Fibroblast of lung (primary cell): Measurements from ENCODE around the gene TMPRSS11A. TPM values are rescaled to one million over a fixed set of nuclear protein-coding genes. Genes with fewer than 3 reads are reported as not detected.

Experiments used
- DNase-seq, 2 donors: peaks; one replicate each; pipeline versions ENCODE4 v3.0.0 to v3.0.0-alpha.2; 2010; ENCODE audit warnings: low read depth in 2 of 2
- H2AFZ ChIP-seq: 2 replicates; pipeline ENCODE4 v1.5.1; 2012; ENCODE audit warnings: low read length, control low read depth, inconsistent platforms
- H3K27ac ChIP-seq: 2 replicates; pipeline ENCODE4 v1.5.1; 2011; ENCODE audit warnings: low read length, control low read depth; ENCODE audit not compliant: insufficient read depth
- H3K27me3 ChIP-seq: 2 replicates; pipeline ENCODE4 v1.5.1; 2011; ENCODE audit warnings: mild to moderate bottlenecking, low read length; ENCODE audit not compliant: control insufficient read depth, insufficient read depth
- H3K36me3 ChIP-seq: 2 replicates; pipeline ENCODE4 v1.5.1; 2011; ENCODE audit warnings: low read length; ENCODE audit not compliant: control insufficient read depth, insufficient read depth
- H3K4me1 ChIP-seq: 2 replicates; pipeline ENCODE4 v1.5.1; 2011; ENCODE audit warnings: low read length; ENCODE audit not compliant: control insufficient read depth, insufficient read depth; ENCODE audit errors: extremely low read depth
- H3K4me2 ChIP-seq: 2 replicates; pipeline ENCODE4 v1.5.1; 2011; ENCODE audit warnings: low read length, control low read depth; ENCODE audit not compliant: insufficient read depth; ENCODE audit errors: extremely low read depth
- H3K4me3 ChIP-seq, 4 experiments: fragments of 200-600 bp in 1 of 4; sonication (generic) in 1 of 4; replicated peaks in 1 of 4; 2 replicates each; pipeline ENCODE4 v1.5.1; 2011 to 2016; ENCODE audit warnings: low read length in 4 of 4, low read depth in 3 of 4, mild to moderate bottlenecking in 3 of 4, control low read depth in 2 of 4, inconsistent platforms in 1 of 4, mixed read lengths in 1 of 4; ENCODE audit not compliant: insufficient read depth in 1 of 4; ENCODE audit errors: control extremely low read depth in 1 of 4
- H3K79me2 ChIP-seq: 2 replicates; pipeline ENCODE4 v1.5.1; 2012; ENCODE audit warnings: mild to moderate bottlenecking, low read length, inconsistent platforms; ENCODE audit not compliant: control insufficient read depth, insufficient read depth
- H3K9ac ChIP-seq: 2 replicates; pipeline ENCODE4 v1.5.1; 2011; ENCODE audit warnings: mild to moderate bottlenecking, low read length, control low read depth; ENCODE audit not compliant: insufficient read depth
- H3K9me3 ChIP-seq: 2 replicates; pipeline ENCODE4 v1.5.1; 2012; ENCODE audit warnings: low read depth, low read length; ENCODE audit not compliant: control insufficient read depth, insufficient read depth
- H4K20me1 ChIP-seq: 2 replicates; pipeline ENCODE4 v1.5.1; 2011; ENCODE audit warnings: low read length; ENCODE audit not compliant: control insufficient read depth, insufficient read depth; ENCODE audit errors: extremely low read depth
- CTCF ChIP-seq, 2 donors: IDR thresholded peaks in 1 of 2; conservative IDR thresholded peaks in 1 of 2; 1 replicate in 1 of 2; 2 replicates in 1 of 2; pipeline ENCODE4 v1.5.1; 2011 to 2012; ENCODE audit warnings: low read length in 2 of 2, control low read depth in 1 of 2, inconsistent platforms in 1 of 2, low read depth in 1 of 2, mild to moderate bottlenecking in 1 of 2
- EZH2 ChIP-seq: IDR thresholded peaks from 2 replicates; pipeline ENCODE4 v1.5.1; 2012; ENCODE audit warnings: low read length, control low read depth, mild to moderate bottlenecking; ENCODE audit errors: missing control alignments
- polyA plus RNA-seq, 2 donors: library from polyadenylated mRNA; depleted of rRNA in 1 of 2; stranded (reverse) in 1 of 2; unstranded in 1 of 2; fragments of >200 nt; gene quantifications; 2 replicates each; pipeline ENCODE4 v1.2.1, GENCODE V29; 2011 to 2012; ENCODE audit warnings: missing spikeins in 1 of 2
- total RNA-seq: library from RNA; depleted of rRNA; stranded (reverse); fragments of >200 nt; gene quantifications from 2 replicates; pipeline ENCODE4 v1.2.1, GENCODE V29; 2014

Gene TMPRSS11A
- total and polyA plus RNA-seq, 2 donors (not counting 1 experiment from before 2014, with no cell fraction given), result not detected

- TF ChIP-seq CTCF (conservative IDR thresholded peaks at IDR 0.05 in 1 of 2, IDR thresholded peaks at IDR 0.05 in 1 of 2; ENCODE audit: low read depth in 1 of 2, low read length in 2 of 2) (no peak), EZH2 (no peak)
- Histone ChIP-seq H4K20me1 (no peaks in the 10 kb centered on the region), H3K9me3 (no peaks in the 10 kb centered on the region), H2AFZ (no peak overlapping the region), H3K4me3 (no peak overlapping the region), H3K4me2 (no peak overlapping the region), H3K27me3 (no peaks in the 10 kb centered on the region), H3K36me3 (no peaks in the 10 kb centered on the region), H3K79me2 (no peaks in the 10 kb centered on the region), H3K27ac (no peak overlapping the region), H3K4me1 (no peaks in the 10 kb centered on the region), H3K9ac (no peak overlapping the region)
- DNase-seq, result peak in 1 of 2 donors; percentile 74
Observed at GRCh38 chr4:67933038-67933437, 30.3 kb downstream of the TMPRSS11A start.

GRCh38 chr4:67931256-67931655 is 32.0 kb downstream of the TMPRSS11A start:
- Histone ChIP-seq H3K4me2 (no peak overlapping the region), H4K20me1 (no peaks in the 10 kb centered on the region), H2AFZ (no peak overlapping the region), H3K79me2 (no peaks in the 10 kb centered on the region), H3K4me3 (no peak overlapping the region), H3K27ac (no peak overlapping the region), H3K9me3 (no peaks in the 10 kb centered on the region), H3K36me3 (no peaks in the 10 kb centered on the region), H3K4me1 (no peaks in the 10 kb centered on the region), H3K9ac (no peak overlapping the region), H3K27me3 (no peaks in the 10 kb centered on the region)
- DNase-seq, result no peak
- TF ChIP-seq EZH2 (no peak), CTCF (conservative IDR thresholded peaks at IDR 0.05 in 1 of 2, IDR thresholded peaks at IDR 0.05 in 1 of 2; ENCODE audit: low read depth in 1 of 2, low read length in 2 of 2) (no peak)

GRCh38 chr4:67929426-67929825 is 33.9 kb downstream of the TMPRSS11A start:
- TF ChIP-seq CTCF (conservative IDR thresholded peaks at IDR 0.05 in 1 of 2, IDR thresholded peaks at IDR 0.05 in 1 of 2; ENCODE audit: low read depth in 1 of 2, low read length in 2 of 2) (no peak), EZH2 (no peak)
- Histone ChIP-seq H3K9me3 (no peaks in the 10 kb centered on the region), H3K27ac (no peak overlapping the region), H3K9ac (no peak overlapping the region), H3K4me3 (no peak overlapping the region), H3K4me2 (no peak overlapping the region), H3K4me1 (no peaks in the 10 kb centered on the region), H4K20me1 (no peaks in the 10 kb centered on the region), H3K27me3 (no peaks in the 10 kb centered on the region), H3K79me2 (no peaks in the 10 kb centered on the region), H3K36me3 (no peaks in the 10 kb centered on the region), H2AFZ (no peak overlapping the region)
- DNase-seq, result peak in 1 of 2 donors; percentile 75
